HG02610 (cell line): ENCODE data around the gene DYNC1H1.

Experiments
- ATAC-seq: cut with Tn5 transposase; IDR thresholded peaks from one replicate; pipeline ENCODE4 v1.9.1; 2021; ENCODE audit warnings: mild to moderate bottlenecking, moderate library complexity; ENCODE audit not compliant: unreplicated experiment

The DYNC1H1 gene

DNA sequence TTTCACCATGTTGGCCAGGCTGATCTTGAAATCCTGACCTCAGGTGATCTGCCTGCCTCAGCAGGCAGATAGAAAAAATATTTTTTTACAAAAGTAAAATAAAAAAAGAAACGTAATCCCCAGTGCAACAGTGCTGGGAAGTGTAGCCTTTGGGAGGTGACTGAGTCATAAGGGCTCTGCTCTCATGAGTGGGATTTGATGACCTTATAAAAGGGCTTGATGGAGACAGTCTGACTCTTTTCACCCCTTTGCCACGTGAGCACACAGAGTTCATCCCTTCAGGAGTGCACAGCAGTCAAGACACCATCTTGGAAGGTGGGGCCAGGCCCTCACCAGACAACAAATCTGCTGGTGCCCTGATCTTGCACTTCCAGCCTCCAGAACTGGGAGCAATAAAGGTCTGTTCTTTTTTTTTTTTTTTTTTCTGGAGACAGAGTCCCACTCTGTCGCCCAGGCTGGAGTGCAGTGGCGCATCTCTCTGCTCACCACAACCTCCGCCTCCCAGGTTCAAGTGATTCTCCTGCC is 24.7 kb upstream of the DYNC1H1 start:
- no peak for ATAC-seq

DNA sequence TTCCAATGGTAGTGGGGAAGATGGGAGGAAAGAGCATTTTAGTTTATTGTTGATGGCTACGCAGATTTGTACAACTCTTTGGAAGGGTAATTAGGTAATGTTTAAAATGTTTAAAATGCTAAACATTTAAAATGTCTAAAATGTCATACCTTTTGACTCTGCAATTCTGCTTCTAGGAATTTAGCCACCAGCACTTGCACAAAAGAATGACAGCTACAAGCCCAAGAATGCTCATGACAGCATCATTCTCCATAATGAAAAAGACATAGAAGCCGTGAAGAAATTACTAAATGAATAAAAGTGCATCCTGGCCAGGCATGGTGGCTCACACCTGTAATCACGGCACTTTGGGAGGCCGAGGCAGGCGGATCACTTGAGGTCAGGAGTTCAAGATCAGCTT is 19.9 kb upstream of the DYNC1H1 start:
- no peak for ATAC-seq

DNA sequence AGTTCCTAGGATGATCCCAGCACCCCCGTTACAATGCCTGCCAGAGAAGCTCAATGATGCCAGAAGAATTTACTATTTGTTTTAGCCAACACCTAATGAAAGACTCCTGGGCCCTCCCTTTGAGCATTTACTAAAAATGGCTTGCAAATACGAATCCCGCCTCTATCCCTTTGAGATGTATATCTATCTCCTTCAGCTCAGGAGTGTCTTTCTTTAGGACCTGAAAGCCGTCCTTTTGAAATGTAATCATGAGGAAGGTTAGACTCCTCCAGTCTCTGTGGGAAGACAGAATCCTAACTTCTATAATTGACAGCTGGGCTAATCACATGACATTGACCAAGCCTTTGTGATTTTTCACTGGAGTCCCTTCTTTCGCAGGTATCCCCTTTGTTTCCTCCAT is 19.2 kb upstream of the DYNC1H1 start:
- no peak for ATAC-seq

DNA sequence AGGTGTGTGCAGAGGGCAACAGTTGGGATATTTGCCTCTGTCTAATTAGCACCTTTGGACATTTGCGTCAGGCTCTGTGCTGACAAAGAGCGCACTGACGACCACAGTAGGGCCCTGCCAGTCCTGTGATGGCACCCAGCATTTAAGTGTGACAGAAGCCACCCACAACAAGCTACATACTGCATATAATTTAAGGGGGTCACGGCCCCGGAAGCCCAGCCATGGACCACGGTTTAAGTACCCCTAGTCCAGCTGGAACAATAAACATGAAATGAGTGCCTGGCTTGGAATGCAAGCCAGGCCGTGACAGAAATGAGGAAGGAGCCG is 16.8 kb upstream of the DYNC1H1 start:
- ATAC-seq = peak; percentile 2

DNA sequence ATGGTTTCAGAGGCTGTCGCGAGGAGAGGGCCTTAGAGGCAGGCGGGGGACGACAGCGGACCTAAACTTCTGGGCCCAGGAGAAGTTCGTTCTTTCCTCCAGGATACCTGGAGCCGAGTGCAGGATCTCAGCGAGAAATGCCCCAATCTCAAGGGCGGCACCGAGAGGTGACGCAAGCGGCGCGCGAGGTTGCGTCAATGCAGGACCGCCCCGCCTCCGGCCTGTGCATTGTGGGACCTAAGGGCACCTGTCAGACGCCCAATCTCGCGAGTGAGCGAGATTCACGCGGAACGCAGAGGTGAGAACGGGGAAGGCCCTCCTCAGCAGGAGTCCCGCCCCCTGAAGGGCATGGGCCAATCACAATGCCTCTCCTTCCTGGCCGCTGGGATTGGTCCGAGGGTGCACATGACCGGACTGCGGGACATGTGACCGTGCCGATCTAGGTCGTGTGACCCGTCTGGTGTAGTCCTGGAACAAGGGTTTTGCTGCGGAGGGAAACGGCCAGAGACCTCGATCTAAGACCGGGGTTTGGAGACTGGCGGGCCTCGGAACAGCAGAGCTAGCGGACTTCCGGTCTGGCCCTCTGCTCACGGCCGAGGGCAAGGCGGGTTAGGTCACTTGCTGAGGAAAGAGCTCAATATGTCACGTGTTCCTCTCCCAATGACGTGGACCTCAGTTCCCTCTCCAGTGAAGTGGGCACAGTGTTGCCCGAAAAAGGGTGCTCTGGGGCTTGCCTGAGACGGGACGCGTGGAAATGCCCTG is 16.3 kb upstream of the DYNC1H1 start:
- peak; percentile 97 for ATAC-seq

DNA sequence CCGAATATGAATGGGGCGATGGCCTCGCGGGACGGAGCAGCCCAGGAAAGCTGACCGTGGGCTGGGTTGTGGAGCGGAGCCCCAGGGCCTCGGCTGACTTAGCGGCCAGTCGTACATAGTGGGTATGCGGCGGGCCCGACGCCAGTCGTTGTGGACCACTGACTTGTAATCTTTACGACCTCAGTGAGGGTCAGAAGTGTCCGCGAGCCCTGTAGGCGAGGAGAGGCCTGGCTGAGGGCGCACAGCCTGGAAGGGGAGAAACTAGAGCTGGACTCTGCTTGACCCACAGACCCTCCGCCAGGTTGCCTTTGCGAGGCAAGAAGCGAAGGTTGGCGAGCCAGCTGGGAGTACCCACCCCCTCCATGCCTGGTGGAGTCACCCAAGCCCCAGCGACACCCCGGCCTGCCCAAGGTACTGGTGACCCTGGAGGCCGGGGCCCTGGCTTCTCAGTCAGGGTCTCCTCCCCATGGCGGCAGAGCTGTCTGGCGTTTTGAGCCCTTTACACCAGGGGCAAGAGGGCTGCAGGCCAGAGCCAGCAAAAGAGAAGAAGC is 15.6 kb upstream of the DYNC1H1 start:
- no peak for ATAC-seq

DNA sequence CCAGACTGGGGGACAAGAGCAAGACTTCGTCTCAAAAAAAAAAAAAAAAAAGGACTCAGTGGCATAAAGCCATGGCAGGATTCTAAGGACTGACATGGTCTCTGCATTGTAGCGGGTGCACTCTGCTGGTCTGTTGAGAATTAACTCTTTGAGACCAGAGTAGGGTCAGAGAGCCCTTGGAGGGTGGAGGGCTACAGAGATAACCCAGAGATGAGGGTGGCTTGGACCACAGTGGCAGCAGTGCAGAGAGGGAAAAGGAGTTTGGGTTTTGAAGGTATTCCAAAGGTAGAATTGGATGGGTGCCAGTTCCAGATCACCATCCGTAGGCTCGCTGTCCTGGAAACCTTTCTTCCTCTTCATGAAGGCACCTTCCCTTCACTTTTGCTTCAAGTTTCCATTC is 14.3 kb upstream of the DYNC1H1 start:
- no peak for ATAC-seq

DNA sequence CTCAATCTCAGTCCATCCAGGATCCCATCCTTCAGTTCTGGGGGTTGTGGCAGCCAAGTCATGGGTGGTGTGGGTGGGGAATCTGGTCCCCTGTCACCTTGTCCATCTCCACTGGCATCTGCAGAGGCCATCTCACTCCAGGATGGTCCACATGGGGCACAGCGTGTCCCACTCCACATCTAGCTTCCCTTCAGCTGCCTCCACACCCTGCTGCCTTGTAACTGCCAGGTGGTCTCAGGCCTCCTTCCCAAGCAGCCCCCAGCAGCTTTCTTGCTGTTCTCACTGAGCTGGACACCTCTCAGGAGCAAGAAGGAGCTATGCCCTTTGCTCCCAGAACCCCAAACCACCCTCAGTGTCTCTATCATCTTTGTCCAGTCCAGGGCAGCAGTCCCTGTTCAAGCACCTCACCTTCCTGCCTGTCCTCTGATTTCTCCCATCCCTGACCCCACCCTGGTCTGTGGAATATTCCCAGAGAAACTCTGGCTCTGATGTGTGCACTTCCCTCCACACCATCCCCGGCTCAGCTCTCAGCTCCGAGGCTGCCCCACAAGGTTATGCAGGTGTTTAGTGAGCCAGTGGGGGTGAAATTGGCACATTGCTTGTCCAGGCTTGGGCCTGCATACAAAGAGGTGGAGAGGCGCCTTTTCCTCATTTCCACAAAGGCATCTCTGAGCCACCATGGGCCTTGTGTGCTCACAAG is 13.7 kb upstream of the DYNC1H1 start:
- ATAC-seq = no peak

DNA sequence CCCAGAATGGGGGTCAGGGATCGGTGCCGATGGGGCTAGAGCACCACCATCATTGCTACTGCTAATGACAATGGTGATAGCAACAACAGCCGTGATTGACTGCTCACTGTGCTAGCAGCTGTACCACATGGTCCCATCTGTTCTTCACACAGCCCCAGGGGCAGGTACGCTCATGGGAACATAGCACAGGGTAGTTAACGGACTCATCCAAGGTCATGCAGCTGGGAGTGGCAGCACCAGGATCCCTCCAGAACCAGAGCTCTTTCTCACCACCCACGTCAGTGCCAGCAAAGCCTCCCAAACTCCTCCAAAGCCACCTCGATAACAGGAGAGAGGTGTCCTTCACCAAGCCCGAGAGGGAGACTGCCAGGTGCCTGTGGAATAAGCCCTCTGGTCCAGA is 11.2 kb upstream of the DYNC1H1 start:
- ATAC-seq = no peak

DNA sequence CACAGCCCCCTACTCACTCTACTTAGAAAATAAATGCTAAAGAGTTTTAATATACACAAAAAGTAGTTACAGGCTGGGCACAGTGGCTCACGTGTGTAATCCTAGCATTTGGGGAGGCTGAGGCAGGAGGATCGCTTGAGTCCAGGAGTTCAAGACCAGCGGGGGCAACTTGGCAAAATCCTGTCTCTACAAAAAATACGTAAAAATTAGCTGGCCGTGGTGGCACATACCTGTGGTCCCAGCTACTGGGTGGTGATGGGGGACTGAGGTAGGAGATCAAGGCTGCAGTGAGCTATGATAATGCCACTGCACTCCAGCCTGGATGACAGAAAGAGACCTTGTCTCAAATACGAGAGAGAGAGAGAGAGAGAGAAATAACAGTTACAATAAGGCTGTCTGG is 9.9 kb upstream of the DYNC1H1 start:
- ATAC-seq = no peak

DNA sequence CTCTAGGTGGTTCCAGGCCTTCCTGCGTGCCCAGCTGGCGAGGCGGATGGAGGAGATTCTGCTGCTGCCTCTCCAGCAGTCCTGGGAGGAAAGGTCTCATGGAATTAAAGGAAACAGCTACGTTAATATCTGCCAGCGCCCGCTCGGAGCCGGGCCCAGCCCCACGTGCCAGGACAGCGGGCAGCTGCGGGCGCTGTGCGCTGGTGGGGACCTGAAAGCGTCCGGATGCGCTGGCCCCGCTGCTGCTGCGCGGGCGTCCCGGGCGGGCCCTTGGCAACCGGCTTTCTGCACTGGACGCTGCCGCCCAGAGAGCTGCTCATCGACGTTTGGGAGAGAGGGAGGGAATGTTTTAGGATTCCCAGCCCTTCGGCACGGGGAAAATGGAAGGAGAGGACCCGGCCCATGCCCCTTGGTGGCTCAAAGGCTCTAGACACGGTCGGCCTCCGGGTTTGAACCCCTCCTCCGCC is 8.6 kb upstream of the DYNC1H1 start:
- ATAC-seq = no peak

DNA sequence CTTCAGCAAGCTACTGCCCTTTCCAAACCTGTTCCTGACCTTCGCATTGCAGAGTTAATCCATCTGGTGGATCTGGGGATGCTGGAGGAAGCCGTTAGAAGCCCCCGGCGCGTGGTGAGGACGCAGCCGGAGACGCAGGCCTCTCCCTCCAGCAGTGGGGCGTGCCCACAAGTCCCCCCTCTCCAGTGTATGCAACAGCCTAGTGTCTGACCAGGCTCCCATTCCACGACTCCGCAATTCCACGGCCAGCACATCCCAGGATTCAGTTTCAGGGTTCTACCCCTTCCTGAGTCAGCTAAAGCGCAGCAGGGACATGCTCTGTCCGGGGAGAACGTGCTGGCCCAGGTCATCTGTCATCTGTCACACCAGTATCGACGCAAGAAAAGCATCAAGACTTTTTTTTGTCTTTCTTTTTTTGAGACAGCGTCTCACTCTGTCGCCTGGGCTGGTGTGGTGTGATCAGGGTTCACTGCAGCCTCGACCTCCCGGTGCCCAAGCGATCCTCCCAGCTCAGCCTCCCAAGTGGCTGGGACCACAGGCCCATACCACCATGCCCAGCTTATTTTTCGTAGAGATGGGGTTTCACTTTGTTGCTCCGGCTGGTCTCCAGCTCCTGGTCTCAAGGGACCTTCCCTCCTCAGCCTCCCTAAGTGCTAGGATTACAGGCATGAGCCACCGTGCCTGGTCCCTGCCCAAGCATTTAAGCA is 8.0 kb upstream of the DYNC1H1 start:
- ATAC-seq = no peak

DNA sequence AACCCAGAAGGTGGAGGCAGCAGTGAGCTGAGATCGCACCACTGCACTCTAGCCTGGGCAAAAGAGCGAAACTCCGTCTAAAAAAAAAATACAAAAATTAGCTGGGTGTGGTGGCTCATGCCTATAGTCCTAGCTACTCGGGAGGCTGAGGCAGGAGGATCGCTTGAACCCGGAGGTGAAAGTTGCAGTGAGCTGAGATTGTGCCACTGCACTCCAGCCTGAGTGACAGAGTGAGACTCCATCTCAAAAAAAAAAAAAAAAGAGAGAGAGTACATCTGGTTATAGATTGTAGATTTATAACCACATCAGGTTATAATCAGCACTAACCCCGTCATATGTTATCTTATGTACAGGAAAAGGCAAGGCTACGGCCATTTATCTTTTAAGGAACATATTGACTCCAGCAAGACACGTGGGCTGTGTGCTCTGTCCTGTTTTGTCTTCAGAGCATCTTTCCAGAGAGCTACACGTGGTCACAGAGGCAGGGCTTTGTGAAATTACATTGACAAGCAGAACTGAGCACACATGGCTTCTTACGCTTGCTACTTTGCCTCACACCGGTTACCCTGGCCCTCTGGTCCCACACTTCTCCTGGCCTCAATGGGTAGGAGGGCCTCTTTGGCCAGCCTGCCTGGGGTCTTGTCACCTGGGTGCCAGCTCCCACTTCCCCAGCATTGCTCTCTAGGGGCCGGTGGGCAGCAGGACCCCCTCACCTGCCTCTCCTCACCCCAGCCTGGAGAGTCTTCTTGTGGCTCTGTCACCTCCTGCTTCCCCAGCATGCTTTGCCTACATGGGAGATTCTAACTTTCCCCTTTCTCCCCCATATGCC is 6.8 kb upstream of the DYNC1H1 start:
- no peak for ATAC-seq

DNA sequence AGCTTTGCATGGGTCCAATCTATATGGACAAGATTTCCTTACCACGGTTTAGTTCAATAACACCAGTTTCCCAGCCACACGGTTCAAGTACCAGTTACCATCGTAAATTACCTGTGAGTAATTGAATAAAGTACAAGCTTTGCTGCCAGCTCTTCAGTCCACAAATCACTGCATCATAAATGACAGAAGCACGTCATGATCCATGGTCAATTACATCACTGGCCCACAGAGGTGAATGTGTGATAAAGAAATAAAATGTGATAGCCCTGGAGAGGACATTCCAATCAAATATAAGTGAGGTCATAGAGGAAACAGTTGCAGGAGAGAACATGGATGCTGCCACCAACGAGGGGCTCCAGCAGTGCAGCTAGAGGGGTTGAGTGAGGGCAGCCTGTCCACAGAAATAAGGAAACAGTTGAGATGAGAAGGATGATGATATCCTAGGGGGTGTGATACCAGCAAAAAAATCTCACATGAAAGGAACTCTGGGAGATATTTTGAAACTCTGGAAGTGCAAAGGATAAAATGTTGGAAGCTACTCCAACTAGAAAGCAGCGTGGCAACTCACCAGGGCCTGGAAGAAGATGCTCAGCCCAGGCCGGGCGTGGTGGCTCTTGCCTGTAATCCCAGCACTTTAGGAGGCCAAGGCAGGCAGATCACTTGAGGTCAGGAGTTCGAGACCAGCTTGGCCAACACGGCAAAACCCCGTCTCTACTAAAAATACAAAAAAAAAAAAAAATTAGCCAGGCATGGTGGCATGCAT is 5.8 kb upstream of the DYNC1H1 start:
- ATAC-seq = no peak

DNA sequence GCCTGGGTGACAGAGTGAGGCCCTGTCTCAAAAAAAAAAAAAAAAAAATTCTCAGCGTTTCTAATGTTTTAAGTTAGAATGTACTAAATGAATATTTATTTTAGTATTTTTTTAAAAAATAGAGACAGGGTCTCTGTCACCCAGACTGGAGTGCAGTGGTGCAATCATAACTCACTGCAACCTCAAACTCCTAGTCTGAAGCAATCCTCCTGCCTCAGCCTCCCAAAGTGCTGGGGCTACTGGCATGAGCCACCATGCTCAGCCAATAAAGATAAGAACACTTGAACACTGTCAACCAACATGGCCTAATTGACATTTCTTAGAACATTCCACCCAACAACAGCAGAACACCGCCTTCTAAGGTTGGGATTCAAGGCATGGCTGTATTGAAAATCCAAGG is 5.1 kb upstream of the DYNC1H1 start:
- no peak for ATAC-seq

DNA sequence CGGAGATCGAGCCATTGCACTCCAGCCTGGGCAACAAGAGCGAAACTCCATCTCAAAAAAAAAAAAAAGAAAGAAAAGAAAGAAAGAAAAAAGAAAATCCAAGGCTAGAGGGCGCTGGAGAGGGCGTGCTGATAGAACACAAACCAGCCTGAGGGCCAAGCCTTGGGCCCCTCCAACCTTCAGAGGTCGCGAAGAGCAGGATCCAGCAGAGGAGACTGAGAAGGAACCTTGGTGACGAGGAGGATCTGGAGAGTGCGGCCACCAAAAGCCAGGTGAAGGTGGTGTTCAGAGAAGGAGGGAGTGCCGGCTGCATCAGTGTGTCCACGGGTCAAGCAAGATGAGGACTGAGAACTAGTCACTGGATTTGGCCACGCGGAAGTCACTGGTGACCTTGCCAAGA is 4.1 kb upstream of the DYNC1H1 start:
- no peak for ATAC-seq

DNA sequence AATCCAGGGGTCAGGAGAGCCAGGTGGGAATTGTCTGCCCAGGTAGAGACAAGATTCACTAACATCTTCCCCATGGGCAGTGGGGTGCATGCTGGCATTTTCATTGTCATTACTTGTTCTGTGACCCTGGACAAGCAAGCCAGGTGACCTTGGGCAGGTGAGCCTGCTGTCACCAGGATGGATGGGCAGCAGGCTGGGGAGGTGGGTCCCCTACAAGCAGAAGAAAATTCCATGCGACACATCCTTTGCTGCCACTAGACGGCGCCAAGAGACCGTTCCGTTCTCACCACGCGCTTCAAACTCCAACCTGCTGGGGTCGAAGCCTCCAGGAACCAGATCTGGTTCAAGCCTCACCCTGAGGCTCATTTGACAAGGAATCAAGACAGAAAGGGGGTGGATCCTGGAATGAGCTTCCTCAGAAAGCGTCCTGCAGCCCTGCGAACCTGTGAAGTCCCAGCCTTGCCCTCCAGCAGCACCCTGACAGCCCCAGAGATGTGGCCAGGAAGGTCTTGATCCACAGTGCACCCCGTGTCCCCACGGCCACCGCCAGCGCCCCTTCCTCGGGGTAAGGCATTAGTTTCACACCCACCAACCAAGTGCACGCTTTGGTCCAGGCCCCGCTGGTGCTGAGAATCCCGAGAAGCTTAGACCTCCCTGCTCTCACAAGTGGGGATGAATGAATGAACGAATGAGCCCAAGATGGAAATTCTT is 3.2 kb upstream of the DYNC1H1 start:
- ATAC-seq = no peak

DNA sequence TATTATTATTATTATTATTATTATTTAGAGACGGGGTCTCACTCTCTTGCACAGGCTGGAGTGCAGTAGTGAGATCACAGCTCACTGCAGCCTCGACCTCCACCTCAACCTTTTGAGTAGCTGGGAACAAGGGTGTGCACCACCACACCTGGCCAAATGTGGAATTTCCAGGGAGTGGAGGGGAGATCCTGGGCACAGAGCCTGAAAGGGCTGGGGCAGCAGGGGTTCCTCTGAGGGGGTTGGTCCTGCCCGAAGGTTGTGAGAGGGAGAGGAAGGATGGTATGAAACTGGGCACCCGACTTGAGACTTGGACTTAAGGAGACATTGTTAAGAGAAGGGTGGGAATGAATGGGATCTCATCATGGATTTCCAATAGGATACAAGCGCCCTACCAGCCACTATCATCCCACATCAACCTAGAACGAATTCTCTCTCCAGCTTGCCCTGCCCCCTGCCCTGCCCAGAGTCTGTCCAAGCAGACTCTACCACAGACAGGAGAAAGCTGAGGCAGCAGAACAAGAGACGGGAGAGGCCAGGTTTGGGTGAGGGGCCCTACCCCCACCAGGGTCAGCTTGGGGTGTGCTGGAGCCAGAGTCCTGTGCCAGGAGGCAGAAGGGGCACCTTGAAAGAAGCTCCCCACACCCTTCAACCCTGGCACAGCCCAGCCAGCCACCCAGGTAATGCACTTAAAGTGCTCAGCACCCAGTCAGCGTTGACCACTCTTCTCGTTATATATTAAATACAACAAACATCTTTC is 2.4 kb upstream of the DYNC1H1 start:
- ATAC-seq = no peak

DNA sequence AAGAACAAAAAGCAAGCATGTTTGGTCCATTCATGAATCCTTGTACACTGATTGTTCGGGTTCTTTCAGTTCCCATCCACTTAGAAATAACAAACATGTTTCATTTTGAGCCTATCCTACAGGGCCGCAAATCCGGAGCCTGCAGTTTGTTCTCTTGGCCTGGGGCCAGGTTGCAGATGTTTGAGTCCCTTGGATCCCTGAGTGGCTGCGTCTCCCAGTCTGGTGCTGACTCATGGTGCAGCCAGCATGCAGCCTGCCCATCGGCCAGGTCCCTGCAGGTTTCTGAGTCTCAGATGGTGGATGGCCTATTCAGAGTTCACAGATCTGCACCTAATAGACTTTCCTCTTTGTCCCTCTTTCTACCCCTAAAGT is 1.9 kb upstream of the DYNC1H1 start:
- no peak for ATAC-seq
